Neural progenitor cell (in vitro differentiated cells): Measurements from ENCODE around the gene STAG1.

Experiments
- CTCF ChIP-seq: fragments of 200-600 bp; sonication (generic); IDR thresholded peaks from 2 replicates; pipeline ENCODE4 v1.5.1; 2017; ENCODE audit warnings: antibody characterized with exemption, mild to moderate bottlenecking
- EZH2 ChIP-seq: fragments of 200-600 bp; sonication (generic); IDR thresholded peaks from 2 replicates; pipeline ENCODE4 v1.6.1; 2017; ENCODE audit warnings: antibody characterized with exemption, mild to moderate bottlenecking, moderate library complexity

GRCh38 chr3:136651581-136651980 is 100.6 kb downstream of the STAG1 start:
- TF ChIP-seq CTCF (no peak), EZH2 (no peak)
